Mesodermal cell (in vitro differentiated cells): ENCODE measurements around the gene CPT2.
A peak's percentile ranks its signal among the peaks of the same experiment; 100 is the strongest.
"Not testable (repeated sequence)": the region's sequence is repeated elsewhere in the genome, so short reads cannot be mapped to it uniquely, and the experiment has no call there.

Source experiments
- H3K27ac ChIP-seq: 2 replicates; pipeline ENCODE4 v1.7.0; 2013; ENCODE audit warnings: mild to moderate bottlenecking, low read depth, low read length, moderate library complexity; ENCODE audit not compliant: severe bottlenecking
- H3K36me3 ChIP-seq: 2 replicates; pipeline ENCODE4 v1.7.1; 2013; ENCODE audit warnings: mild to moderate bottlenecking, low read length, moderate library complexity; ENCODE audit not compliant: control insufficient read depth, insufficient read depth
- H3K4me1 ChIP-seq: one replicate; pipeline ENCODE4 v1.7.1; 2013; ENCODE audit warnings: mild to moderate bottlenecking, low read length; ENCODE audit not compliant: insufficient read depth, control insufficient read depth, poor library complexity, severe bottlenecking
- H3K4me3 ChIP-seq: 2 replicates; pipeline ENCODE4 v1.7.0; 2013; ENCODE audit warnings: low read length, control low read depth, mild to moderate bottlenecking; ENCODE audit not compliant: insufficient read depth, poor library complexity, severe bottlenecking; ENCODE audit errors: extremely low read depth
- H3K9me3 ChIP-seq: 2 replicates; pipeline ENCODE4 v1.7.1; 2013; ENCODE audit warnings: mild to moderate bottlenecking, low read length, moderate library complexity; ENCODE audit not compliant: control insufficient read depth
- WGBS, 2 experiments: methylation state at CpG; one replicate each; pipeline ENCODE4 v1.1.5; 2013; ENCODE audit warnings: missing lambda C conversion rate in 2 of 2; ENCODE audit not compliant: insufficient coverage in 2 of 2; 5-methylcytosine and 5-hydroxymethylcytosine counted together

The CPT2 gene

DNA sequence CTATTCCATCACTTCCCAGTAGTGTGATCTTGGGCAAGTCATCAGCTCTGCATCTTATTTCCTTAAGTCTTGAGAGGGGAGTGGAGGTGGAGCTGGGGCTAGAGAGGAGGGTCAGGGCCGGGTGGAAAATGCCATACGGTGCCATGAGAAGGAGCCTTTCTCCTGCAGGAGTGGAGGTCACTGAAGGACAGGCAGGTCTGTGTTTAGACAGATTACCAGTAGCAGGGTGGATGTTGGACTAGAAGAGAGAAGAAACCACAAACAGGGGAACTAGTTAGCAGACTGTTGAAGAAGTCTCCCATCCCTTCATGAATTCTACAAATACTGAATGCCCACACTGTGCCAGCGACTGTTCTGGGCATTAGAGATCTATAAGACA, 13.9 kb upstream of the CPT2 start:
- Histone ChIP-seq H3K27ac (no peak overlapping the region), H3K9me3 (no peaks in the 10 kb centered on the region)
- WGBS, 2 experiments = 83 to 86% methylated on average over 1 to 3 of the region's 3 CpGs

GRCh38 chr1:53183095-53183990, 13.3 kb upstream of the CPT2 start:
- no peaks in the 10 kb centered on the region for H3K36me3 ChIP-seq
- H3K9me3 ChIP-seq = no peaks in the 10 kb centered on the region
- peaks cover 4% of the 10 kb centered on the region for H3K4me1 ChIP-seq
- H3K4me3 ChIP-seq = no peak overlapping the region
- WGBS, 2 experiments = 73 to 94% methylated on average over 3 to 6 of the region's 6 CpGs
- H3K27ac ChIP-seq = no peak overlapping the region

More for the DNA sequence above, 13.9 kb upstream of the CPT2 start:
- Histone ChIP-seq H3K36me3 (no peaks in the 10 kb centered on the region), H3K4me3 (no peak overlapping the region), H3K4me1 (peaks cover 4% of the 10 kb centered on the region)

- not testable (repeated sequence) for H3K4me3 ChIP-seq, H3K9me3 ChIP-seq, H3K4me1 ChIP-seq, H3K27ac ChIP-seq, H3K36me3 ChIP-seq
- no CpG with 5 or more reads among the region's 2 CpGs for WGBS, 2 experiments
Observed at GRCh38 chr1:53185955-53186297, 10.7 kb upstream of the CPT2 start.

DNA sequence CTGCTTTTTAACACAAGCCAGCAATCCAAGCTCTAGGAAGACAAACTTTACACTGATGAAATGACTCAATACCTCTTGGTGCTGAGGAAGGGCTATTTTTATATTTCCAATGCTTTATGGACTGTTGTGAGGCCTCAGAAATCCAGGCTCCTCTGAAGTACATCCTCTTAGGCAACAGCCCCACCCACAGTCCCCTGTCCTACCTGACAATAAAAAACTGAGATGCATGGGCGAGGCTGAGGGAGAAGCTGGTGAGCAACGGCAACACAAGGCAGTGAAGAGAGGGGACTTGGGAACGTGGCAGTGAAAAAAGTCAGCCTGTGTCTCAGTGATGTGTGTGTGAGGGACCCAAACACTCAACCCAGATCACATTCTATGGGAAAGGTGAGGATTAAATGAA, 10.1 kb upstream of the CPT2 start:
- Histone ChIP-seq H3K36me3 (no peaks in the 10 kb centered on the region), H3K4me1 (no peaks in the 10 kb centered on the region), H3K9me3 (no peaks in the 10 kb centered on the region), H3K4me3 (no peak overlapping the region), H3K27ac (no peak overlapping the region)
- WGBS, 2 experiments = 77 to 93% methylated on average over 3 of the region's 3 CpGs

DNA sequence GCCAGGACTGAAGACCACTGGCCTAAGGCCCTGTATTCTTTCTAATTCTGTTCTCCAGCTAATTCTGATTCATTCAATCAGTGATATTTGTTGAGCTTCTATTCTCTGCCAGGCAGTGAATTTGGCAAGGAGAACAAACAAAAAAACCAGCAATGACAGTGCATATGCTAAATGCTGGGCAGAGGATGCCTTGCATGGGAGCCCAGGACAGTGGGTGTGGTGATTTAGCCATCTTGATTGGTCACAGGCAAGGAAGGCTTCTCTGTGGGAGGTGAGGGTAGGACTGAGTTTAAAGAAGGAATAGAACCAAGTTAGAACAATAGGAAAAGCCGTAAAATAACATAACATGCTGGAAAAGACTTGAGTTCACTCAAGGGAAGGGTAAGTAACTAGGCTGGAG, 9.2 kb upstream of the CPT2 start:
- H3K27ac ChIP-seq = no peak overlapping the region
- H3K4me1 ChIP-seq = no peaks in the 10 kb centered on the region
- H3K4me3 ChIP-seq = no peak overlapping the region
- 94 to 100% methylated on average over 1 of the region's 1 CpG for WGBS, 2 experiments
- no peaks in the 10 kb centered on the region for H3K36me3 ChIP-seq
- no peaks in the 10 kb centered on the region for H3K9me3 ChIP-seq

- Histone ChIP-seq H3K27ac (no peak overlapping the region), H3K9me3 (no peaks in the 10 kb centered on the region), H3K4me3 (no peak overlapping the region), H3K36me3 (no peaks in the 10 kb centered on the region), H3K4me1 (no peaks in the 10 kb centered on the region)
- 80 to 100% methylated on average over 1 to 2 of the region's 4 CpGs for WGBS, 2 experiments
Observed at GRCh38 chr1:53188099-53188498, 8.5 kb upstream of the CPT2 start.

DNA sequence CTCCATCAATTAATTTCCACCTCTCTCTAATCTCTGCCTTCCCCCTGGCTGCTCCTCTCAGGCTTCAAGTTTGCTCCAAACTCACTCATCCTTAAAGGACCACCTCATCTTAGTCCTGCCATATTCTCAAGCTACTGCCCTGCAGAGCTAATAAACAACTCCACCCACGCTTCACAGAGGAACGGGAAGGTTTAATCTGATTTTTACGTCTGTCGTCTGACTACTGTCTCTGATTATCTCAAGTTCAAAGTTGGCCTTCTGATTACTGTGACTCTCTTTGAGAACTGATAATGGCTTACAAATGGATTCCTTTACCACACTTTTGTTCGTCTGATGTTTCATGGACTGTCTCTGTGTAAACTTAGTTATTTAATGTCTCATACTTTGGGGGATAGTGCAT, 7.6 kb upstream of the CPT2 start:
- Histone ChIP-seq H3K9me3 (no peaks in the 10 kb centered on the region), H3K4me3 (no peak overlapping the region), H3K27ac (no peak overlapping the region), H3K36me3 (no peaks in the 10 kb centered on the region), H3K4me1 (no peaks in the 10 kb centered on the region)
- WGBS, 2 experiments = 64 to 98% methylated on average over 4 to 5 of the region's 5 CpGs

DNA sequence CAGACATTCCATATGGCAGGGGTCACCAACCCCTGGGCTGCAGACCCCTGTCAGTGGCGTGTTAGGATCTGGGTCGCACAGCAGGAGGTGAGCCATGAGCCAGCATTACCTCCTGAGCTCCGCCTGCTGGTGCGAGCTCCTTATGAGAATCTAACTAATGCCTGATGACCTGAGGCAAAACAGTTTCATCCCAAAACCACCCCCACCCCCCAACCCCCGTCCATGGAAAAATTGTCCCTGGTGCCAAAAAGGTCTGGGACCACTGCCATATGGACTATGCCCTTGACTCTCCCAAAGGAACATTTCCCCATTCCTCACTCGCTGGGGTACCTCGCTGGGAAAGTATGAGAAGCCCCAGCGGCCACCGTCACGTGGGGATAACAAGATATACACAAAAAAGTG, 6.4 kb upstream of the CPT2 start:
- Histone ChIP-seq H3K27ac (no peak overlapping the region), H3K4me1 (no peaks in the 10 kb centered on the region), H3K36me3 (no peaks in the 10 kb centered on the region), H3K4me3 (no peak overlapping the region), H3K9me3 (no peaks in the 10 kb centered on the region)
- WGBS, 2 experiments = 79 to 89% methylated on average over 3 to 8 of the region's 10 CpGs

DNA sequence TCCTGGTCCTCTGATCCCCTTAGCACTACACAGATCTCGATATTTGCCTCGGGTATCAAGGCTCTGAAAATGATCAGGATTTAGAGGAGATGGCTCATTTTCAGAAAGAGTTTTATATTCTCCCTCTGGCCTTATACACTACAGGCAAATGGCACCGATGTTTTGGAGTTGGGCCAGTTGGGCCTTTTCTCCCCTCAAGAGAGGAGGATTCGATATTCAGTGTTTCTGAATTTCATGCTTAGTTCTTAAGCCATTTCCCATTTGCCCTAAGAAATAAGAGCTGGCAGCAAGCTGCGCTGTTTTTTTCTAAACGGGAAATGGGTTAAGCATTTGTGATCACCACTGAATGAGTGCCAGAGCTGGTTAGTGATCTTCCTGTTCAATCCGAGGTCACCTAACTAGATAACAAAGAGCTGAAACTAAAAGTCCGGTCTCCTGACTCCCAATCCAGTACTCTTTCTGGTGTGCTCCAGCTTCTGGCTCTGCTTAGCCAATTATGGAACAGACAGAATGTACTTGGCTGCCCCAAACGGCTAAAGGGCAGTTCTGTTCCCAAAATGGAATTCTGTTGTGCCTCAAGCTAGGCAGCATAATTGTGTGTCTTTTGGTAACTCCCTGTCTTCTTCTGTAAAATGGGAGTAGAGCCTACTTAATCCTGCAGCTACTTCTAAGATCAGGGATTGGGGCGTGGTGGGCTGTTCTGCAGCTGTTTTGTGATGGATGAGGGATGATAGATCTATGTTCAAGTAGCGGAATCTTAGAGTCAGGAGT, 1.2 kb upstream of the CPT2 start:
- H3K4me3 ChIP-seq = no peak overlapping the region
- WGBS, 2 experiments = 96 to 97% methylated on average over 9 to 11 of the region's 11 CpGs

GRCh38 chr1:53196017-53196484, 573 bp upstream of the CPT2 start:
- Histone ChIP-seq H3K4me3 (peak overlapping the region; percentile 90), H3K4me1 (no peaks in the 10 kb centered on the region), H3K27ac (no peak overlapping the region), H3K36me3 (peaks cover 15% of the 10 kb centered on the region), H3K9me3 (no peaks in the 10 kb centered on the region)
- WGBS, 2 experiments = 68 to 100% methylated on average over 3 to 8 of the region's 9 CpGs

More for the DNA sequence above, 1.2 kb upstream of the CPT2 start:
- no peak overlapping the region for H3K27ac ChIP-seq
- H3K9me3 ChIP-seq = no peaks in the 10 kb centered on the region
- no peaks in the 10 kb centered on the region for H3K4me1 ChIP-seq
- peaks cover 9% of the 10 kb centered on the region for H3K36me3 ChIP-seq
